Endothelial cell of umbilical vein (primary cell): ENCODE measurements around the gene ADCY2.

Source experiments
- CTCF ChIP-seq, 2 donors: IDR thresholded peaks; 1 replicate in 1 of 2; 2 replicates in 1 of 2; pipeline ENCODE4 v1.5.1; 2011; ENCODE audit warnings: low read length in 2 of 2, mild to moderate bottlenecking in 2 of 2, moderate library complexity in 2 of 2, control low read depth in 1 of 2, inconsistent platforms in 1 of 2, low read depth in 1 of 2; ENCODE audit not compliant: insufficient read depth in 1 of 2; ENCODE audit errors: extremely low read depth in 1 of 2
- MYC ChIP-seq: IDR thresholded peaks from one replicate; pipeline ENCODE4 v1.6.1; 2011; ENCODE audit warnings: mild to moderate bottlenecking, low read depth, low read length
- POLR2A ChIP-seq: IDR thresholded peaks from 2 replicates; pipeline ENCODE4 v1.6.1; 2012; ENCODE audit warnings: low read depth, mild to moderate bottlenecking, control low read depth, low read length

DNA sequence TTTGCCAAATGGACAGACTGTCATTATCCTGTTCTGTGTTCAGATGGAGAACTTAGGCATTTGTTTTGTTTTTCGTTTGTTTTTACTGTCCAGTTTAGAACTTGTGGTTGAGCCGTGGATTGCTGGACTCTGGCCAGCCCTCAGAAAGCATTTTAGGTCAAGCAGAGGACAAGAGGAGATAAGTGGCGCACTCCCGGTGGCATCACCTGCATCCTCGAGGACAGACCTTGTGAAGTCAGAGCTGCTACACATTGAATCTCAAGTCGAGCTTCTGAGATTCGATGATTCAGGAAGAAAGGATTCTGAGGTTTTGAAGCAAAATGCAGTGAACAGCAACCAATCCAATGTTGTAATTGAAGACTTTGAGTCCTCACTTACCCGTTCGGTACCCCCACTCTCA lies 481.9 kb downstream of the ADCY2 start:
- TF ChIP-seq MYC (no peak), POLR2A (no peak), CTCF (IDR thresholded peaks at IDR 0.05; ENCODE audit: extremely low read depth in 1 of 2, insufficient read depth in 1 of 2, low read depth in 1 of 2, low read length in 2 of 2) (no peak)
